Superior temporal gyrus (tissue), 1 donor: ENCODE measurements around the gene S100A4.
"Not testable (repeated sequence)": the region's sequence is repeated elsewhere in the genome, so short reads cannot be mapped to it uniquely, and the experiment has no call there.

Experiments used
- DNase-seq: peaks from one replicate; pipeline ENCODE4 v3.0.0-alpha.2; 2016; ENCODE audit errors: extremely low spot score

The S100A4 gene

DNA sequence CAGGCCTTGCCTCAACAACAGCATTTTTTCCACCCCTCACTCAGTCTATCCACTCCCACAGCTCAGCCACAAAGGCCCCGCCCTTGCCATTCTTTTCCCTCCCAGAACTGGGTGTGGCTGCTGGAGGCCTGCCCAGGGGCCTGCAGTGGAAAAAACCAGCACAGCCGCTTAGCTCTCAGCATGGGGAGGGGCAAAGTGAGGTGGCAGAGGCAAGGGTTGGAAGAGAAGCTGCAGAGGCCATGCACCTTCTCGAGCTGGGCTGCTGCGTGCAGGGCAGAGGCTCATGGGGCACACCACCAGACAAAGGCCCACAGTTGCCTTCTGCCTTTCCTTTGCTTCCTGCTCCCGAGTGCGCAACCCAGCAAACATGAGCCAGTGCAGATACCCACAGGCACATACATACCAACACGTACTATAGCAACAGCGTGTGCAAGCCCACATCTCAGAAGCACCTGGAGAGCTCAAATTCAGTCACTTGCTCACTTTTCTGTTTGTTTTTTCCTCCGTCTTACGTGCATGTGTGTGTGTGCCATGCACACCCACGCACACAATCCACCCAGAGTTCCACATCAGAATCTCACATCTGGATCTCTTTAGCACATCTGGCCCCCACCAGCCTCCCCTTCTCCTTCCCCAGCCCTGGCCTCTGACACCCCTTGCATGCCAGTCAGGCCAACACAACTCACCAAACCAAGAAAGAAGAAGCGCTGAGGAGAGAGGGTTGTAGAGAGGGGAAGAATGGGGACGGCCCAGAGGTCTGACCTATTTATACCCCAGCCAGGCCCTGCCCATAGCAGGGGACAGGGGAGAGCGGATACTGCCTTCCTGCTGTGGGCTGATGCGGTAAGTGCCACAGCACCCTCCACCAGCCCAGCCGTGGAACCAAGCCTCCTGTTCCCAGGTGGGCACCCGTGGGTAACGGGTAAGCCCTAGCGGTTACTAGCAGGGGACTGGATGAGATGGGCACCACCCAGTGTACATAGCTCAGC lies at the start of gene S100A4:
TSS of gene S100A4 (minus strand) at position 740 of the 989 bp plus-strand sequence. CDS start 1,012 bp downstream, outside the sequence.
- DNase-seq, result peak; percentile 58

DNA sequence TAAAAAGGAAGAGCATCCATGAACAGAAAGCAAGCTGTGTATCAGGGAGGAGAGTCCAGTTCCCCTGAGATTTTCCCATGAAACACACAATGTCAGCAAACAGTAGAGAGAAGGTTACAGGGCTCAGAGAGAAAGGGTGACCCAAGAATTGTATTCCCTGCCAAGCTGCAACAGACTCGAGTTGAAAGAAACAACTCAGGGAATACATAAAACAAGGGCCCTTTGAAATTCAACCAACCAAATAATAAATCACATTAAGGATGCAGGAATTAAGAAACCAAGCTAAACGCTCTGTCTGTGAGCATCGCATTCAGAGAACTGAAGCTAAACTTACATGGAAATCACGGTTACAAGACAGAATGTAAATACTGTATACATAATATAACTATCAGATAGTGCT lies 47.1 kb upstream of the S100A4 start:
- DNase-seq, result peak; percentile 35

DNA sequence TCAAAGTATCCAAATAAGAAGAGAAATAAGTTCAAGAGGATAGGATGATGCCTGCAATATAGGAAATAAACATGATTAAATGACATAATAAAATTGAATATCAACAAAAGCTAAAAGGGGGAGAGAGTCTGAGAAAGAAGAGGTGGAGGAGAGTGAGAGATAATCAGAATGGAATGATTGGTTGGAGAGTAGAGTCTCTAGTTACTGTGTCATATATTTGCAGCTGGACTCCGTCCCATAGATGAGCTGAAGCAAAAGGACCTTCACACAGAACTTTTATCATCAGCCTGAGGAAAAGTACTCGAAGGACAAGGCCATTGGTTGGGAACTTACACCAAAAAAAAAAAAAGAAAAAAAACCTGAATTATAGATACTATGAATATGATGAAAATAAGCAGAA lies 42.9 kb upstream of the S100A4 start:
- DNase-seq, result no peak

DNA sequence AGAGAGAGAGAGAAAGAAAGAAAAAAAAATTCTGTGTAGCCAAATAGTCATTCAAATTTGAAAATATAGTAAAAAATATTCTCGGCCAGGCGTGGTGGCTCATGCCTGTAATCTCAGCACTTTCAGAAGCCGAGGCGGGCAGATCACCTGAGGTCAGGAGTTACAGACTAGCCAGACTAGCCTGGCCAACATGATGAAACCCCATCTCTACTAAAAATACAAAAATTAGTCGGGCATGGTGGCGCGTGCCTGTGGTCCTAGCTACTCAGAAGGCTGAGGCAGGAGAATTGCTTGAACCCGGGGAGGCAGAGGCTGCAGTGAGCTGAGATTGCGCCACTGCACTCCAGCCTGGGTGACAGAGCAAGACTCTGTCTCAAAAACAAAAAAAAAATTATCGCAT lies 42.4 kb upstream of the S100A4 start:
- not testable (repeated sequence) for DNase-seq

DNA sequence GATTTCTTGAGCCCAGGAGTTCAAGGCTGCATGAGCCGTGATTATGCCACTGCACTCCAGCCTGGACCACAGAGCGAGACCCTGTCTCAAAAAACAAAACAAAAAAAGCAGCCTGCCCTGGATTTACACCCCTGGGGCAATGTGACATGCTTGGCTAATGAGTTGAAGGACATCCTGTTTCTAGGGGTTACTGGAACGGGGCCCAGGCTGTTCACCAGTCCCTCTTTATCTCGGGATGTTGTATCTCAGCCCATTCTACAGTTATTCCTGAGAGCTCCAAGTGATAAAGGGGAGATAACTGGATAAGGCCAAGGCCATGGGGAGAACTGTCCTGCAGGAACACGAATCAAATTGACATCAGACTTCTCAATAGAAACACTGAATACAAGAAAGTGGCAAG lies 41.7 kb upstream of the S100A4 start:
- DNase-seq, result no peak

DNA sequence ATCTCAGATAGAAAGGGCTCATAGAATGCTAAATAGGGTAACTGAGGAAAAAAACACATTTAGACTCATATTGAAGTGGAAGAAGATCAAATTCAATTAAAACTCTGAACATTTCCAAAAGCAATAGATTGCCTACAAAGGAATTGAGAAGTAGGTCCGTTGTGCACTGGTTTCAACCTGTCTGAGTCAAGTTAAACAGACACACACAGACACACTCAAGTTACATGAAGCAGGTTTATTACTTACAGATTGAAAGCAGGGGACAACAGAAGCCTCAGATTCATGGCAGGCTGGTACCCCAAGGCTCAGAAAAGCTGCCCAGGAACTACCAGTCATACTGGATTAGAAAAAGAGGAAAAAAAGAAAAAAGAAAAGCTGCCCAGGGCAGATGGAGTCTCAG lies 40.7 kb upstream of the S100A4 start:
- no peak for DNase-seq

DNA sequence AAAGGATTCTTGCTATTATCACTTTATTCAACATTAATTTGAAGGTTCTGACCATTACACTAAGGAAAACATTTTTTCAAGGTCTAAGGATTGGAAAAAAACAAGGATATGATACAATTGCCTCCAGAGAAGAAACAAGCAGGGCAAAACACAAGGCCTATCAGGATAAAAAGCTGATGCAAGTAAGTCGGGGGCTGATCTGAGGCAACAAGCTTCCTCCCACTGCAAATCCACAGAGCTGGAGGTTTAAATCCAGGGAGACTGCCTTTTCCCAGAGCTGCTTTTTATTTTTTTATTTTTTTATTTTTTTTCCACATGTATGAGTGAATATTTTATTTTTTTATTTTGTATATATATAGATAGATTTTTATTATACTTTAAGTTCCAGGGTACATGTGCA lies 39.4 kb upstream of the S100A4 start:
- no peak for DNase-seq

DNA sequence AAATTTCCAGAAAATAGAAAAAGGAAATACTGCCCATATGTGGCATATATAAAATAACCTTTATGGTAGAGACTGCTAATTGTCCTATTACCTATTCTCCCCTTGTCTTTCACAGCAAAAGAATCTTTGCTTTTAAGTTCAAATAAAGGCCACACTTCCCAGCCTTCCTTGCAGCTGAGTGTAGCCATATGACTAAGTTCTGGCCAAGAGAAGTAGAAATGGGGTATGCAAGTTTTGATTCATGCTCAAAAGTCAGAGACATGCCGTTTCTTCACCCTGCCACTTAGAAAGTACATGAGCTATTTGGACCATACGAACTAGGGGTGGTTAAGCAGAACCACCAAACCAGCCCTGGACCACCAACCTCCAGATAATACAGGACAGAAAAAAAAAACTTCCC lies 38.4 kb upstream of the S100A4 start:
- no peak for DNase-seq

DNA sequence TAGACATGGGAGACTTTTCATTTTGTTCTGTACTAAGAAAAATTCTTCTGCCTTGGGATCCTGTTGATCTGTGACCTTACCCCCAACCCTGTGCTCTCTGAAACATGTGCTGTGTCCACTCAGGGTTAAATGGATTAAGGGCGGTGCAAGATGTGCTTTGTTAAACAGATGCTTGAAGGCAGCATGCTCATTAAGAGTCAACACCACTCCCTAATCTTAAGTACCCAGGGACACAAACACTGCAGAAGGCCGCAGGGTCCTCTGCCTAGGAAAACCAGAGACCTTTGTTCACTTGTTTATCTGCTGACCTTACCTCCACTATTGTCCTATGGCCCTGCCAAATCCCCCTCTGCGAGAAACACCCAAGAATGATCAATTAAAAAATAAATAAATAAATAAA lies 37.9 kb upstream of the S100A4 start:
- not testable (repeated sequence) for DNase-seq

DNA sequence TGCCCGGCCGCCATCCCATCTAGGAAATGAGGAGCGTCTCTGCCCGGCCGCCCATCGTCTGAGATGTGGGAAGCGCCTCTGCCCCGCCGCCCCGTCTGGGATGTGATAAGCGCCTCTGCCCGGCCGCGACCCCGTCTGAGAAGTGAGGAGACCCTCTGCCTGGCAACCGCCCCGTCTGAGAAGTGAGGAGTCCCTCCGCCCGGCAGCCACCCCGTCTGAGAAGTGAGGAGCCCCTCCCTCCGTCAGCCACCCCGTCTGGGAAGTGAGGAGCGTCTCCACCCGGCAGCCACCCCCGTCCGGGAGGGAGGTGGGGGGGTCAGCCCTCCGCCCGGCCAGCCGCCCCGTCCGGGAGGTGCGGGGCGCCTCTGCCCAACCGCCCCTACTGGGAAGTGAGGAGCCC lies 37.2 kb upstream of the S100A4 start:
- DNase-seq, result not testable (repeated sequence)

DNA sequence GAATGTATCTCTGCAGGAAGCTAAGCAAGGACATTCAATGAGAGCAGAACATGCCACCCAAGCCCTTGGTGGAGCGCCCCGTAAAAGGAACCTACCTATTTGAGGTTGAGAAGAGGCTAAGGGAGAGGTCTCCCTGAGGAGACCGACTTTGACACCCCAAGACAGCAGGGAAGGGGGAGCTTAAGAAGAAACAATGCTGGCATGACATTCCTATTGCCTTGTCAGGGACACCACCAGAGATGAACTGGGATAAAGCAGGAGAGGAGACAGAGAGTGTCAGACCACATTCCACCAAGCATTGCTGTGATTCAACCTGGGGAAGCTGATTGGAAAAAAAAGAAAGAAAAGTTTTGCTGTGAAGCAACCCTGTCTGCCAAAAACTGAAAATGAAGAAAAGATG lies 33.3 kb upstream of the S100A4 start:
- DNase-seq, result no peak

DNA sequence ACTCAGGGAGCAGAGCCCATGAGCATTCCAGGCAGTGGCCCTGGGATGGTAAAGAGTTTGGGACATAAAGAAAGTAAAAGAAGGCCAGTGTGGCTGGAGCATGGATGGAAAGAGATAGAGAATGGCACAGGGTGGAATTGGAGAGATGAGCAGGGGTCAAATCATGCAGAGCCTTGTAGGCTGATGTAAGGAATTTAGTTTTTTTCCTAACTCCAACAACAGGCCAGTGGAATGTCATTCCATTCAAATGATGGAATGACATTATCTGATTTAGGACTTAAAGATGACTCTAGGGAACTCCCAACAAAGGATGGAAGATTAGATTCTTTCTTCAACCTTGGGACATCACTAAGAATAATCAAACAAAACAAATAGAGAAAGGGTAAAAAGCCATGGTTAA lies 32.9 kb upstream of the S100A4 start:
- no peak for DNase-seq

DNA sequence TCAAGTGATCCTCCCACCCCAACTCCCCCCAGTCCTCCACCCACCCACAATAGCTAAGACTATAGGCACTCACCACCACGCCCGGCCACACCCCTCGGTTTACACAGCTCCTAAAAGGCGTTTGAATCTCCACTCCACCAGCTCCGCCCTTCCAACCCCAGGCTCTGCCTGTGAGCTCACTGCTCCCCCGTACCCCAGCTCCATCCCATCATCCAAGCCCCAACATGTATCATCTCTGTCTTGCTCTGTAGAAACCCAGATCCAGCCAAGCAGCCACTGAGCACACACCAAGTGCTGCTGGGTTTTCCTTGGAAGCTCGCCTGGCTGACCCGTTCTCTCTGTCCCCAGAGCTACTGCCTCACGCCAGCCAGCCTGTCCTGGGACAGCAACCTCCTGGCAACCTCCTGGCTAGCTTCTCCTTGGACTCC lies 32.0 kb upstream of the S100A4 start:
- DNase-seq, result no peak

DNA sequence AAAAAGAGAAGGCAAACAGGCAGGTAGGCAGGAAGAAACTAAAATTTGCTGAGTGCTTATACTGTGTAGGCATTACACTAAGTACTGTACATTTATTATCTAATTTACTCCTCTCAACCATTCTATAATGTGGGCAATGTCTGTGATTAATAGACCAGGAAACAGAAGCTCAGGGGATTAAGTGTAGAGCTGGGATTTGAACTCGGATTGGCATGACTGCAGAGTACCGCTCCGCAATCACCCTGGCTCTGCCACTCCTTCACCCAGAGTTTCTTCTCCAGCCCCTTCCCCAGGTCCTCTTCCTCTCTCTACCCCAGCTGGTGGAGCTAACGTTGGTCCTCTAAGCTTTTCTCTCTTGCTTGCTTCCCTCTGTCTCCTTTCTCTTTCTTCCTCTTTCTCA lies 31.5 kb upstream of the S100A4 start:
- no peak for DNase-seq

DNA sequence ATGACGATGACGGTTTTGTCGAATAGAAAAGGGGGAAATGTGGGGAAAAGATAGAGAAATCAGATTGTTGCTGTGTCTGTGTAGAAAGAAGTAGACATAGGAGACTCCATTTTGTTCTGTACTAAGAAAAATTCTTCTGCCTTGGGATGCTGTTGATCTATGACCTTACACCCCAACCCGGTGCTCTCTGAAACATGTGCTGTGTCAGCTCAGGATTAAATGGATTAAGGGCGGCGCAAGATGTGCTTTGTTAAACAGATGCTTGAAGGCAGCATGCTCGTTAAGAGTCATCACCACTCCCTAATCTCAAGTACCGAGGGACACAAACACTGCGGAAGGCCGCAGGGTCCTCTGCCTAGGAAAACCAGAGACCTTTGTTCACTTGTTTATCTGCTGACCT lies 29.9 kb upstream of the S100A4 start:
- not testable (repeated sequence) for DNase-seq

DNA sequence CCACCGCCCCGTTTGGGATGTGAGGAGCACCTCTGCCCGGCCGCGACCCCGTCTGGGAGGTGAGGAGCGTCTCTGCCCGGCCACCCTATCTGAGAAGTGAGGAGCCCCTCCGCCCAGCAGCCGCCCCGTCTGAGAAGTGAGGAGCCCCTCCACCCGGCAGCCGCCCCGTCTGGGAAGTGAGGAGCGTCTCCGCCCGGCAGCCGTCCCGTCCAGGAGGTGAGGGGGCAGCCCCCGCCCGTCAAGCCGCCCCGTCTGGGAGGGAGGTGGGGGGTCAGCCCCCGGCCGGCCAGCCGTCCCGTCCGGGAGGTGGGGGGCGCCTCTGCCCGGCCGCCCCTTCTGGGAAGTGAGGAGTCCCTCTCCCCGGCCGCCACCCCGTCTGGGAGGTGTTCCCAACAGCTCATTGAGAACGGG lies 29.5 kb upstream of the S100A4 start:
- not testable (repeated sequence) for DNase-seq

DNA sequence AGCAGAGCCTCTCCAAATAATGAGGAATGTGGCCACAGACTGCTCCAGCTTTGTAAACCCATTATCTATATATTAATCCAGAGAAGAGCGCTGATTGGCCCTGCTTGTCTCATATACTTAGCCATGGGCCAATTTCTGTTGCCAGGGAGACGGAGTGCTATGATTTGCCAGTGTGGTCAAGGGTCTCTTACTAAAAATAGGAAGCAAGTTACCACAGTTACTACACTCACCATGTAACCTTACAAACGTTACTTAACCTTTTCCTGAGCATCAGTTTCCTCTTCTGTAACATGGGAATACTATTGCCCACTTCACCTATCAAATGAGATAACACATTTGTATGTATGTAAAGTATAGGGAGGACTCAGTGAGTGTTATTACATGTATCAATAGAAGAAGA lies 27.7 kb upstream of the S100A4 start:
- no peak for DNase-seq

DNA sequence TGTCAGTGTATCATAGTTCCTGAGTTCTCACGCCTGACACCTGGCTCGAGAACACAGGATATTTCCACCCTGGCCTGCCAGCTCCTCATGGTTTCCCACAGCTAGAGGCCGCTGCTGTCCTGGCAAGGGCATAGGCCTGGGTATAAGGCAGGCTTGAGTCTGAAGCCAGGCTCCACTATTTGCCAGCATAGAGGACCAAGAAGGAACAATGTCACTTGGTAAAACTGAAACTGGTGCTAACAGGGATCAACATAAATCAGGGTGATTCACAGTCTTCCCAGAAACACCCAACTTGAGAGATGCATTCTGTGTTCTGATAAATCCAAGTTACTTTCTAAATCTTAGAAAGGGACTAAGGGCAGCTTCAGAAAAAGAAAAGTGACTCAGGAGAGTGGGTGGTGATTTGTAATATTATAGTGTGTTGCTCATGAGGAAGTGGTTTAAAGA lies 27.0 kb upstream of the S100A4 start:
- DNase-seq, result peak; percentile 89

DNA sequence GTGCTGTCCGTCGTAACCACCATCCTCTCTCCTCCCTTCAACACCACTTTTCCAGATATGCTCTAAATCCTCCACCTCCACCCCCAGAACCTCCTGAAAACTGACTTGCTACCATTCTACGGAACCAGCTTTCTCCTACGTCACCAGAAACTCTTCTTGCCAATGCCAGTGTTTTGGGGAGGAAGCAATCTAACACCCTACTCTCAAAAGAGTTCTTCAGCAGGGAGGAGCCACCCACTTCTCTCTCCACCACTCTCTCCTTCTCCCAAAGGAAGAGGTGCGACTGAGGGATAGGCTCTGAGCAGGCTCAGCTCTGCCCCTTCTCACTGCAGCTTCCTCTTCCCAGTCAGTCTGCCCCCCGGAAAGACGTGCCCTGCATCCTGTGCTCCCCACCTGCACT lies 26.1 kb upstream of the S100A4 start:
- DNase-seq, result no peak

DNA sequence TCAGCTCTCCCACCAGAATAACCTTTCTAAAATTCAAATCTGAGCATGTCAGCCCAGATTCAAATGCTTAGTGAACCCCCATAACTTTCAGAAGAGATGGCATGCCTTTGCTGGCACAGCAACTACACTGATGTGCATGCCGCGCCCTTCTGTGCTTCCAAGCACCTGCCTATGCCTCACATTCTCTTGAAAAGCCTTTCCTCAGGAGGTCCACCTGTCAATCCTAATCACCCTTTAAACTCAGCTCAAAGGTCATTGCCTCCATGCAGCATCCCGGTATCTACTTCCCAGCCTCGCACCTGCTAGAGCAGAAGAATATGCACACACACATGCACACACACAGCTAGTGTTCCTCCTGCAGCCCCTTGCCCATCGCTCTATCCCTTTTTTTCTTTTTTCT lies 25.3 kb upstream of the S100A4 start:
- no peak for DNase-seq

DNA sequence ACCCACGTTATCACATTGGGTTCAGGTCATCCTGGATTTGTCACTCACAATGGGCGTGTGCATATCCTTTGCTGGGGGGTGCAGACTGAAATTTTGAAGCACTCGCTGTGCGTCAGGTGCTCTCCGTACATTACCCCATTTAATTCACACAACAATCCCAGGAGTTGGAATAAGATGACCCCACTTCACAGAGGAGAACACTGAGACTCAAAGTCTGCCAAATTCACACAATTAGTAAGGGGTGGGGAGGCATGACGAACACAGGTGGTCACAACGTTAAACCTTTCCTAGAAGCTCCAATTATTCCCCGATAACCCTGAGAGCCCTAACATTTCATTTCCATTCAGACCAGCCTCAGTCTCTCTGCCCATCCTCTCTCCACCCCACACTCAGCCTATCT lies 23.9 kb upstream of the S100A4 start:
- DNase-seq, result no peak

DNA sequence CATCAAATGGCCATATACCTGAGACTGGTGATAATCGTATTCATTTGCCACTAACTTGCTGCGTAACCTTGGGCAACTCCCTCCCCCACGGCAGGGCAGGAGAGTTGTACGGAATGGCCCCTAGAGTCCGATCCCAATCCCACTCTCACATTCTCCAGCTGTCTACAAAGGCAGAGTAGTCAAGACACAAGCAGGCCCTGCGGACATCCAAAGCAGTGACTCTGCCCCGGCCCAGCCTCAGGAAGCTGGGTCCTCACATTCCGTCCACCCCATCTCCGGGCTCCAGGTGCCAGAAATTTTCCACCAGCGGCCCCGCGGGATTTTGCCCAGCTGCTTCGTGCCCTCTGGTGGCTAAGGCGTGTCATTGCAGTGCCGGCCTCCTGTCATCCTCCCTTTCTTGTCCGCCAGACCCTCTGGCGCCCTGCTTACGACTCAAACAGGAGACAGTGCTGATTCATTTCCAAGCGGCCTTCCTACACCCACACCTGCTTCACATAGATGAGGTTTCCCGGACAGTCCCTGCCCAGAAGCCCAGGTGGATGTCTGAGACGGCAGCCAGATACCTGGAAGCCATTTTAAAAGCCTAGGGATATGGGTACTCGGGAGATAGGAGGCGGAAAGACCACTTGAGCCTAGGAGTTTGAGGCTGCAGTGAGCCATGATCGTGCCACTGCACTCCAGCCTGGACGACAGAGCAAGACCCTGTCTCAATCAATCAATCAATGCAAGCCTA lies 22.9 kb upstream of the S100A4 start:
- DNase-seq, result peak; percentile 91
